ENCODE results near the gene ORAI2. TPM values are rescaled to one million over a fixed set of nuclear protein-coding genes. Genes with fewer than 3 reads are reported as not detected.

The ORAI2 gene
- total RNA-seq, 1 experiment from 2014 or later: 76.9 TPM

- CTCF ChIA-PET: interaction anchor here (0.7 kb wide), 1 partner anchor 20 kb away, joined by 5 read pairs; no protein-coding TSS in a partner anchor
- no peak for ATAC-seq
- in situ Hi-C loops (cut with HindIII; ENCODE audit: low pct_unique_long_range_greater_than_20kb, low sequenced_read_pairs): no loop called here
Observed at GRCh38 chr7:102457352-102457924, 24.1 kb downstream of the ORAI2 start.

GRCh38 chr7:102459221-102459844, 26.0 kb downstream of the ORAI2 start:
- POLR2A ChIA-PET: no interaction called here
- H3K27me3 ChIP-seq (ENCODE audit: control insufficient read depth, insufficient read depth, low read length): no peaks in the 10 kb centered on the region
- peaks cover 2% of the 10 kb centered on the region; the same call in 1 of the 2 replicates for H3K36me3 ChIP-seq (ENCODE audit: control insufficient read depth, insufficient read depth, low read length)
- no TSS peak for BruUV-seq (replicated peaks)
- intact Hi-C loops (cut with micrococcal nuclease; ENCODE audit: unreplicated experiment) (no loop called here), in situ Hi-C loops (cut with HindIII; ENCODE audit: low pct_unique_long_range_greater_than_20kb, low sequenced_read_pairs) (no loop called here)
- H3K4me1 ChIP-seq (ENCODE audit: control insufficient read depth, insufficient read depth, low read length): peaks cover 7% of the 10 kb centered on the region; the same call in 1 of the 2 replicates
- no peak for ATAC-seq
- DNase-seq (ENCODE audit: low read depth, low spot score): no peak
- H3K27ac ChIP-seq (ENCODE audit: low read length): no peak overlapping the region
- no peaks in the 10 kb centered on the region for H3K9me3 ChIP-seq (ENCODE audit: control insufficient read depth, insufficient read depth, low read depth, low read length)
- TF ChIP-seq TCF7L2 (IDR thresholded peaks at IDR 0.05; ENCODE audit: low read depth, low read length) (no peak), CTCF (IDR thresholded peaks at IDR 0.05) (no peak), SIN3A (IDR thresholded peaks at IDR 0.05; ENCODE audit: borderline replicate concordance, insufficient read depth, low read depth, low read length) (no peak), POLR2AphosphoS5 (IDR thresholded peaks at IDR 0.05; ENCODE audit: low read depth, low read length) (no peak), REST (IDR thresholded peaks at IDR 0.05; ENCODE audit: insufficient read depth in 1 of 2, low read depth in 2 of 2, low read length in 1 of 2) (no peak)
- CTCF ChIA-PET: no interaction called here
- no peak overlapping the region for H3K4me3 ChIP-seq (ENCODE audit: low read depth in 2 of 2, low read length in 2 of 2)

More at GRCh38 chr7:102457352-102457924, 24.1 kb downstream of the ORAI2 start:
- Histone ChIP-seq H3K4me1 (ENCODE audit: control insufficient read depth, insufficient read depth, low read length) (0 out of 2 replicates have a peak, but pooled peaks cover 5% of the 10 kb centered on the region), H3K4me3 (ENCODE audit: low read depth in 2 of 2, low read length in 2 of 2) (no peak overlapping the region), H3K36me3 (ENCODE audit: control insufficient read depth, insufficient read depth, low read length) (no peaks in the 10 kb centered on the region), H3K27me3 (ENCODE audit: control insufficient read depth, insufficient read depth, low read length) (no peaks in the 10 kb centered on the region), H3K9me3 (ENCODE audit: control insufficient read depth, insufficient read depth, low read depth, low read length) (no peaks in the 10 kb centered on the region), H3K27ac (ENCODE audit: low read length) (no peak overlapping the region)
- no TSS peak for BruUV-seq (replicated peaks)
- DNase-seq (ENCODE audit: low read depth, low spot score): no peak
- POLR2A ChIA-PET: no interaction called here
- intact Hi-C loops (cut with micrococcal nuclease; ENCODE audit: unreplicated experiment): no loop called here
- no peak for TF ChIP-seq SIN3A (IDR thresholded peaks at IDR 0.05; ENCODE audit: borderline replicate concordance, insufficient read depth, low read depth, low read length)
- TF ChIP-seq POLR2AphosphoS5 (IDR thresholded peaks at IDR 0.05; ENCODE audit: low read depth, low read length): no peak
- no peak for TF ChIP-seq REST (IDR thresholded peaks at IDR 0.05; ENCODE audit: insufficient read depth in 1 of 2, low read depth in 2 of 2, low read length in 1 of 2)
- TF ChIP-seq TCF7L2 (IDR thresholded peaks at IDR 0.05; ENCODE audit: low read depth, low read length): no peak
- no peak for TF ChIP-seq CTCF (IDR thresholded peaks at IDR 0.05)
